Measurements from ENCODE around the gene SSC5D.
"Not testable (repeated sequence)": the region's sequence is repeated elsewhere in the genome, so short reads cannot be mapped to it uniquely, and the experiment has no call there.

The SSC5D gene

GRCh38 chr19:55487924-55488687, at the start of gene SSC5D:
SSC5D (plus strand) TSS chr19:55488436; CDS start chr19:55488590, 154 bp downstream.
- no peak for DNase-seq

GRCh38 chr19:55439052-55439451, 49.2 kb upstream of the SSC5D start:
- DNase-seq: no peak

- DNase-seq: no peak
Measured at GRCh38 chr19:55440411-55441105, 47.7 kb upstream of the SSC5D start.

- DNase-seq: no peak
Measured at GRCh38 chr19:55441319-55441691, 46.9 kb upstream of the SSC5D start.

GRCh38 chr19:55441692-55442321, 46.4 kb upstream of the SSC5D start:
- no peak for DNase-seq

GRCh38 chr19:55442372-55442961, 45.8 kb upstream of the SSC5D start:
- DNase-seq: no peak

- DNase-seq: no peak
Measured at GRCh38 chr19:55443045-55443823, 45.0 kb upstream of the SSC5D start, which contains the start of gene SHISA7. SHISA7 (minus strand) TSS chr19:55443300; CDS start chr19:55442863, 437 bp downstream.

GRCh38 chr19:55443824-55444480, 44.3 kb upstream of the SSC5D start:
- no peak for DNase-seq

- DNase-seq: no peak
Measured at GRCh38 chr19:55444646-55445045, 43.6 kb upstream of the SSC5D start.

- DNase-seq: no peak
Measured at GRCh38 chr19:55446060-55446459, 42.2 kb upstream of the SSC5D start.

GRCh38 chr19:55447421-55448174, 40.6 kb upstream of the SSC5D start:
- no peak for DNase-seq

GRCh38 chr19:55448175-55448490, 40.1 kb upstream of the SSC5D start:
- not testable (repeated sequence) for DNase-seq

GRCh38 chr19:55449469-55449868, 38.8 kb upstream of the SSC5D start:
- DNase-seq: no peak

GRCh38 chr19:55451163-55451964, 36.9 kb upstream of the SSC5D start:
- DNase-seq: peak; percentile 21

- DNase-seq: peak; percentile 25
Measured at GRCh38 chr19:55451965-55452748, 36.1 kb upstream of the SSC5D start.

GRCh38 chr19:55452749-55453346, 35.4 kb upstream of the SSC5D start:
- DNase-seq: peak; percentile 53

- DNase-seq: no peak
Measured at GRCh38 chr19:55453511-55454260, 34.5 kb upstream of the SSC5D start.

GRCh38 chr19:55454787-55455243, 33.4 kb upstream of the SSC5D start:
- DNase-seq: peak; percentile 59
